HG02571 (cell line): ENCODE data around the gene INPP5E.
A peak's percentile ranks its signal among the peaks of the same experiment; 100 is the strongest.
"Not testable (repeated sequence)": the region's sequence is repeated elsewhere in the genome, so short reads cannot be mapped to it uniquely, and the experiment has no call there.

Source experiments
- ATAC-seq: cut with Tn5 transposase; IDR thresholded peaks from one replicate; pipeline ENCODE4 v1.9.1; 2021; ENCODE audit warnings: mild to moderate bottlenecking, moderate library complexity; ENCODE audit not compliant: unreplicated experiment

The INPP5E gene

GRCh38 chr9:136407061-136407460, 32.6 kb downstream of the INPP5E start:
- not testable (repeated sequence) for ATAC-seq

GRCh38 chr9:136405904-136406303, 33.7 kb downstream of the INPP5E start:
- not testable (repeated sequence) for ATAC-seq

GRCh38 chr9:136405481-136405880, 34.2 kb downstream of the INPP5E start:
- ATAC-seq: no peak

- no peak for ATAC-seq
Observed at GRCh38 chr9:136404801-136405136, 34.9 kb downstream of the INPP5E start.

- no peak for ATAC-seq
Observed at GRCh38 chr9:136403915-136404800, 35.5 kb downstream of the INPP5E start.

GRCh38 chr9:136403538-136403914, 36.1 kb downstream of the INPP5E start:
- ATAC-seq: peak; percentile 36

- ATAC-seq: no peak
Observed at GRCh38 chr9:136402067-136402466, 37.6 kb downstream of the INPP5E start.

- no peak for ATAC-seq
Observed at GRCh38 chr9:136401173-136401922, 38.3 kb downstream of the INPP5E start.

GRCh38 chr9:136400038-136400834, 39.4 kb downstream of the INPP5E start, which contains the start of gene SNAPC4:
SNAPC4 (minus strand) TSS chr9:136400170; CDS start chr9:136398428, 1,742 bp downstream.
- peak; percentile 56 for ATAC-seq

- ATAC-seq: peak; percentile 21
Observed at GRCh38 chr9:136399176-136400037, 40.2 kb downstream of the INPP5E start.

- no peak for ATAC-seq
Observed at GRCh38 chr9:136398286-136398685, 41.4 kb downstream of the INPP5E start.

- no peak for ATAC-seq
Observed at GRCh38 chr9:136397643-136398042, 42.0 kb downstream of the INPP5E start.

- no peak for ATAC-seq
Observed at GRCh38 chr9:136396219-136396515, 43.5 kb downstream of the INPP5E start.

- ATAC-seq: no peak
Observed at GRCh38 chr9:136395345-136396218, 44.1 kb downstream of the INPP5E start.

- no peak for ATAC-seq
Observed at GRCh38 chr9:136395020-136395340, 44.7 kb downstream of the INPP5E start.

GRCh38 chr9:136394312-136395019, 45.2 kb downstream of the INPP5E start:
- no peak for ATAC-seq

GRCh38 chr9:136393531-136393930, 46.1 kb downstream of the INPP5E start:
- ATAC-seq: no peak

GRCh38 chr9:136392538-136393449, 46.9 kb downstream of the INPP5E start:
- ATAC-seq: no peak
